GM23338 (cell line): ENCODE measurements around the gene GJA10. TPM values are rescaled to one million over a fixed set of nuclear protein-coding genes. Genes with fewer than 3 reads are reported as not detected.

Experiments used
- ATAC-seq: fragments of 200-7000 bp; cut with Tn5 transposase; 3 replicates; pipeline ENCODE4 v1.9.1; 2020
- DNase-seq: peaks from one replicate; pipeline ENCODE4 v3.0.0-alpha.2; 2015; ENCODE audit warnings: low spot score
- H2AFZ ChIP-seq: fragments of 200-600 bp; sonication (generic); 2 replicates; pipeline ENCODE4 v1.8.0; 2016; ENCODE audit warnings: antibody characterized with exemption, mild to moderate bottlenecking, moderate library complexity
- H3F3A ChIP-seq: fragments of 200-600 bp; sonication (generic); replicated peaks from 2 replicates; pipeline ENCODE4 v1.8.0; 2017; ENCODE audit warnings: antibody characterized with exemption, mixed run types, low read depth
- H3K27ac ChIP-seq: fragments of 200-600 bp; sonication (generic); 2 replicates; pipeline ENCODE4 v1.6.1; 2016; ENCODE audit warnings: low read depth
- H3K27me3 ChIP-seq: fragments of 200-600 bp; sonication (generic); 2 replicates; pipeline ENCODE4 v1.8.0; 2016; ENCODE audit warnings: mild to moderate bottlenecking, mixed run types, moderate library complexity; ENCODE audit not compliant: insufficient read depth
- H3K36me3 ChIP-seq: fragments of 200-600 bp; sonication (generic); 2 replicates; pipeline ENCODE4 v1.8.0; 2016; ENCODE audit warnings: mild to moderate bottlenecking; ENCODE audit not compliant: insufficient read depth
- H3K4me1 ChIP-seq: fragments of 200-600 bp; sonication (generic); 2 replicates; pipeline ENCODE4 v1.8.0; 2016; ENCODE audit warnings: mild to moderate bottlenecking, moderate library complexity; ENCODE audit not compliant: insufficient read depth
- H3K4me2 ChIP-seq: fragments of 200-600 bp; sonication (generic); 2 replicates; pipeline ENCODE4 v1.7.1; 2017; ENCODE audit warnings: mixed run types
- H3K4me3 ChIP-seq: fragments of 200-600 bp; sonication (generic); 2 replicates; pipeline ENCODE4 v1.6.1; 2016; ENCODE audit warnings: mixed run types
- H3K79me2 ChIP-seq: fragments of 200-600 bp; sonication (generic); replicated peaks from 2 replicates; pipeline ENCODE4 v1.8.0; 2017; ENCODE audit warnings: mild to moderate bottlenecking; ENCODE audit not compliant: insufficient read depth
- H3K9me2 ChIP-seq: fragments of 200-600 bp; sonication (generic); 2 replicates; pipeline ENCODE4 v1.8.0; 2017; ENCODE audit not compliant: insufficient read depth
- H4K20me1 ChIP-seq: fragments of 200-600 bp; sonication (generic); replicated peaks from 2 replicates; pipeline ENCODE4 v1.8.0; 2017; ENCODE audit warnings: mild to moderate bottlenecking; ENCODE audit not compliant: insufficient read depth
- H3K27ac Mint-ChIP-seq: 2 replicates; pipeline ENCODE4 v1.8.0; 2020; ENCODE audit warnings: inconsistent platforms, mild to moderate bottlenecking, moderate library complexity, mixed read lengths
- H3K27me3 Mint-ChIP-seq: 3 replicates; pipeline ENCODE4 v1.8.0; 2022; ENCODE audit warnings: low read depth, mild to moderate bottlenecking, moderate library complexity, mixed read lengths, inconsistent platforms; ENCODE audit not compliant: insufficient read depth, poor library complexity
- H3K36me3 Mint-ChIP-seq: 3 replicates; pipeline ENCODE4 v1.8.0; 2021; ENCODE audit warnings: low read depth, mild to moderate bottlenecking, inconsistent platforms, moderate library complexity, mixed read lengths
- H3K4me1 Mint-ChIP-seq: 3 replicates; pipeline ENCODE4 v1.8.0; 2020; ENCODE audit warnings: mild to moderate bottlenecking, inconsistent platforms, mixed read lengths
- H3K4me3 Mint-ChIP-seq: 3 replicates; pipeline ENCODE4 v1.8.0; 2021; ENCODE audit warnings: moderate library complexity, mild to moderate bottlenecking, inconsistent platforms, mixed read lengths
- H3K9me3 Mint-ChIP-seq: 3 replicates; pipeline ENCODE4 v1.8.0; 2020; ENCODE audit warnings: moderate library complexity, mild to moderate bottlenecking, inconsistent platforms, mixed read lengths
- CREB1 ChIP-seq: fragments of 250-450 bp; sonication (Bioruptor Pico); IDR thresholded peaks from 2 replicates; pipeline ENCODE4 v1.5.0; 2020; ENCODE audit warnings: low read depth, mild to moderate bottlenecking, moderate library complexity
- ETS1 ChIP-seq: IDR thresholded peaks from 2 replicates; pipeline ENCODE4 v1.6.1; 2016; ENCODE audit warnings: antibody characterized with exemption
- EZH2phosphoT487 ChIP-seq: fragments of 200-600 bp; sonication (generic); IDR thresholded peaks from one replicate; pipeline ENCODE4 v1.8.1; 2018; ENCODE audit warnings: antibody characterized with exemption; ENCODE audit not compliant: unreplicated experiment
- NANOG ChIP-seq: IDR thresholded peaks from 2 replicates; pipeline ENCODE4 v1.6.1; 2016; ENCODE audit warnings: antibody characterized with exemption, borderline replicate concordance
- ZNF331 ChIP-seq: fragments of 250-450 bp; sonication (Bioruptor Pico); IDR thresholded peaks from 2 replicates; pipeline ENCODE4 v1.5.0; 2020; ENCODE audit warnings: low read depth, mild to moderate bottlenecking, moderate library complexity
- ZNF462 ChIP-seq: fragments of 250-450 bp; sonication (Bioruptor Pico); IDR thresholded peaks from 2 replicates; pipeline ENCODE4 v1.5.0; 2020; ENCODE audit warnings: mild to moderate bottlenecking, moderate library complexity
- polyA plus RNA-seq: library from polyadenylated mRNA; unstranded; fragments of >200 nt; fragmentation: Nextera tagmentation; extraction: Ambion mirVana; gene quantifications from 2 replicates; pipeline ENCODE4 v1.2.1, GENCODE V29; 2016
- total RNA-seq: library from RNA; depleted of rRNA; stranded (reverse); fragments of >200 nt; shearing (Covaris generic); gene quantifications from 2 replicates; pipeline ENCODE4 v1.2.3, GENCODE V29; 2014
- TF ChIP-seq, protein P1 (sequence below), 2 experiments: fragments of 200-600 bp in 1 of 2; sonication (generic) in 1 of 2; conservative IDR thresholded peaks; 2 replicates each; pipeline versions ENCODE4 v1.5.1 to v1.6.1; 2016 to 2017; ENCODE audit warnings: antibody characterized with exemption in 2 of 2, low read depth in 2 of 2, mild to moderate bottlenecking in 2 of 2, moderate library complexity in 1 of 2

Gene GJA10
- total and polyA plus RNA-seq, 2 experiments from 2014 or later = not detected

DNA sequence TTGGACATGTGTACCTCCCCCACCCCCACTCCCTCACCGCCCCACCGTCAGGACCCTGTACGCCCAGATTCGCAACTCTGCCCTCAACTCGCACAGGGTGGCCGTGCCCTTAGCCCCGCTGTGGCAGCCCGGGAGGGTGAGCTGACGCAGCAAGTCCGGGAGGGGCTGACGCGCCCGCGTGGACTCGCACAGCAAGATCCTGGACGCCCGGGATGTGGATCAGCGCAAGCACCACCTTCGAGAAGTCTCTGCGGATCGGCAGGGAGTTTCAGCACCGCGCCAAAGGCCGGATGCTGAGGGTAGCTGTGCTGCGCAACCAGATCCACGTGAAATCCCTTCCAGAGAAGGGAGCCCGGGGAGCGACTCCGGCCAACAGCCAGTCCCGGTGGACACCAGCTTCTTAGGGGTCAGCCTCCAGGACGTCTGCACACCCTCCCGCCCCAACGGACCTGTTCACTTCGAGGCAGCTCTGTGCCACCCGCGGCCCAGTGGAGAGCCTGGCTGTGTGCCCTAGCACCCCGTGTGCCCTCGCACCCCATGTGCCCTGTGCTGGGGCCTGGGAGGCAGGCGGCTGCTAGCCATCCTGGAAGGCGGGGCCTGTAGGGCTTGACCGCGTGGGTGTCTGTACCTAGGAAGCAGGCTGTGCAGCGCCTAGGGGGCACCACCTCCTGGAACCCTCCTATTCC, 6.7 kb upstream of the GJA10 start:
- peaks cover 18% of the 10 kb centered on the region for H3K4me1 ChIP-seq
- Mint-ChIP-seq H3K9me3 (no peaks in the 10 kb centered on the region; the same call in 2 of the 3 replicates), H3K4me3 (no peak overlapping the region), H3K27ac (no peak overlapping the region), H3K27me3 (peaks cover 14% of the 10 kb centered on the region), H3K4me1 (peaks cover 13% of the 10 kb centered on the region), H3K36me3 (no peaks in the 10 kb centered on the region; the same call in 2 of the 3 replicates)
- no peaks in the 10 kb centered on the region for H3K36me3 ChIP-seq
- H3K4me3 ChIP-seq = no peak overlapping the region
- no peak overlapping the region for H3K27ac ChIP-seq
- H3K79me2 ChIP-seq = no peaks in the 10 kb centered on the region
- H4K20me1 ChIP-seq = no peaks in the 10 kb centered on the region
- no peaks in the 10 kb centered on the region for H3K9me2 ChIP-seq
- DNase-seq (peak; percentile 47), ATAC-seq (peak; percentile 87)
- peaks cover 12% of the 10 kb centered on the region; the same call in 1 of the 2 replicates for H3K27me3 ChIP-seq
- no peak for TF ChIP-seq EZH2phosphoT487
- TF ChIP-seq ZNF462 (CRISPR knock-in tag) = no peak
- TF ChIP-seq ETS1 = no peak
- TF ChIP-seq ZNF331 (CRISPR knock-in tag) = no peak
- TF ChIP-seq, protein P1, sequence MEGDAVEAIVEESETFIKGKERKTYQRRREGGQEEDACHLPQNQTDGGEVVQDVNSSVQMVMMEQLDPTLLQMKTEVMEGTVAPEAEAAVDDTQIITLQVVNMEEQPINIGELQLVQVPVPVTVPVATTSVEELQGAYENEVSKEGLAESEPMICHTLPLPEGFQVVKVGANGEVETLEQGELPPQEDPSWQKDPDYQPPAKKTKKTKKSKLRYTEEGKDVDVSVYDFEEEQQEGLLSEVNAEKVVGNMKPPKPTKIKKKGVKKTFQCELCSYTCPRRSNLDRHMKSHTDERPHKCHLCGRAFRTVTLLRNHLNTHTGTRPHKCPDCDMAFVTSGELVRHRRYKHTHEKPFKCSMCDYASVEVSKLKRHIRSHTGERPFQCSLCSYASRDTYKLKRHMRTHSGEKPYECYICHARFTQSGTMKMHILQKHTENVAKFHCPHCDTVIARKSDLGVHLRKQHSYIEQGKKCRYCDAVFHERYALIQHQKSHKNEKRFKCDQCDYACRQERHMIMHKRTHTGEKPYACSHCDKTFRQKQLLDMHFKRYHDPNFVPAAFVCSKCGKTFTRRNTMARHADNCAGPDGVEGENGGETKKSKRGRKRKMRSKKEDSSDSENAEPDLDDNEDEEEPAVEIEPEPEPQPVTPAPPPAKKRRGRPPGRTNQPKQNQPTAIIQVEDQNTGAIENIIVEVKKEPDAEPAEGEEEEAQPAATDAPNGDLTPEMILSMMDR (conservative IDR thresholded peaks at IDR 0.05; ENCODE audit: low read depth in 2 of 2) = peak; percentile 26 to 50
- TF ChIP-seq NANOG = no peak
- TF ChIP-seq CREB1 (CRISPR knock-in tag) = no peak
- 0 out of 2 replicates have a peak, but pooled peaks cover 6% of the 10 kb centered on the region for H3F3A ChIP-seq
- H3K4me2 ChIP-seq = no peak overlapping the region
- H2AFZ ChIP-seq = peak overlapping the region; percentile 88
